Uterus (tissue), 4 donors: ENCODE data around the gene GDPD3. TPM values are rescaled to one million over a fixed set of nuclear protein-coding genes. Genes with fewer than 3 reads are reported as not detected.

Source experiments
- DNase-seq, 2 donors: peaks; one replicate each; pipeline ENCODE4 v3.0.0-alpha.2; 2019 to 2020
- H3K27ac ChIP-seq, 2 donors: fragments of 200-600 bp; sonication (generic); 1 replicate in 1 of 2; 2 replicates in 1 of 2; pipeline ENCODE4 v1.5.1; 2016 to 2018
- H3K27me3 ChIP-seq, 2 donors: fragments of 200-600 bp; sonication (generic); one replicate each; pipeline ENCODE4 v1.5.1; 2018 to 2019; ENCODE audit warnings: control low read depth in 1 of 2
- H3K36me3 ChIP-seq, 2 donors: fragments of 200-600 bp; sonication (generic); one replicate each; pipeline ENCODE4 v1.5.1; 2019; ENCODE audit warnings: control low read depth in 1 of 2
- H3K4me1 ChIP-seq, 2 donors: fragments of 200-600 bp; sonication (generic); one replicate each; pipeline ENCODE4 v1.5.1; 2018 to 2019; ENCODE audit warnings: control low read depth in 1 of 2
- H3K4me3 ChIP-seq, 2 donors: fragments of 200-600 bp; sonication (generic); 1 replicate in 1 of 2; 2 replicates in 1 of 2; pipeline ENCODE4 v1.5.1; 2018 to 2019; ENCODE audit warnings: mild to moderate bottlenecking in 1 of 2
- H3K9me3 ChIP-seq, 2 donors: fragments of 200-600 bp; sonication (generic); one replicate each; pipeline ENCODE4 v1.5.1; 2019; ENCODE audit warnings: control low read depth in 1 of 2
- POLR2A ChIP-seq, 2 donors: fragments of 450-650 bp; IDR thresholded peaks; one replicate each; pipeline ENCODE4 v1.6.1; 2016; ENCODE audit warnings: antibody characterized with exemption in 2 of 2, mild to moderate bottlenecking in 1 of 2, moderate library complexity in 1 of 2
- intact Hi-C: fragments of 100-400 bp; cut with DNase I; formaldehyde crosslinking; loops from one replicate; pipeline ENCODE4 v1.15.1; 2023; ENCODE audit warnings: low total_unique reads
- total RNA-seq, 4 donors: library from RNA; depleted of rRNA in 3 of 4; stranded (reverse); fragments of >200 nt in 3 of 4; gene quantifications; one replicate each; pipeline versions ENCODE4 v1.1.0 to v1.2.4, GENCODE V29; 2014 to 2023
- TF ChIP-seq, protein P1 (sequence below), 4 experiments: fragments of 200-600 bp in 2 of 4; fragments of 450-650 bp in 2 of 4; sonication (generic) in 2 of 4; IDR thresholded peaks; one replicate each; pipeline ENCODE4 v1.5.1; 2016 to 2019; ENCODE audit warnings: antibody characterized with exemption in 4 of 4, mild to moderate bottlenecking in 2 of 4, moderate library complexity in 1 of 4
- donor health status: DM: yes; HTN: yes; CAD: no.

GDPD3 gene
- total RNA-seq, 4 donors from 2014 or later = 1.4 to 16.7 (median 2.3) TPM; not detected in 1

DNA sequence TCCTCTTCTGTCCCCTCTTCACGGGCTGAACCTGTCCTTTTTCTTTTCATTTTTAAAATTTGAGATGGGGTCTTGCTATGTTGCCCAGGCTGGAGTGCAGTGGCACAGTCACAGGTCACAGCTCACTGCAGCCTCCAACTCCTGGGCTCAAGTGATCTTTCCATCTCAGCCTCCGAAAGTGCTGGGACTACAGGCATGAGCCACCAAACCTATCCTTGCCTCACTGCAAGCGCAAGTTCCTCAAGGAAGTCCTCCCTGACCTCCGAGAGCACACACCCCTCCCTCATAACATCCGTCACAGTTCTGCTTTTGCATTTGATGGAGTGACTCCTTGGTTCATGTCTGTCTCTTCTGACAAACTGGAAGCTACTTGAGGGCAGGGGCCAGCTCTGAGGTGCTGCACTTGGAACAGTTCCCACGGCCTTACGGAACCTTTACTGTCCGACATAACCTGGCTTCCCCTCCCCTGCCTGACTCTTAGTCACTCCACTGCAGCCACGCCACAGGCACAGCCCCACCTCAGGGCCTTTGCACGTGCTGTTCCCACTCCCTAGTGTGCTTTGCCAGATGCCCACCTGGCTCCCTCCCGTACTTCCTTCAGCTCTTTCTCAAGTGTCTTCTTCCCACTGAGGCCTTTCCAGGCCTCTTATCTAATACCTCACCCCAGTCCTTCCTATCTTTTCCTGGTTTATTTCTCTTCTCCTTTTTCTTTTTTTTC lies 26.0 kb downstream of the GDPD3 start:
- intact Hi-C loops = loop anchor here (5.0 kb wide), 1 partner anchor 50 kb away; no protein-coding TSS in a partner anchor
- DNase-seq = no peak

GRCh38 chr16:30086291-30087140 lies 26.8 kb downstream of the GDPD3 start:
- Histone ChIP-seq H3K27ac (no peak overlapping the region), H3K27me3 (no peaks in the 10 kb centered on the region), H3K4me1 (peaks cover 0 to 6% of the 10 kb centered on the region in 2 donors), H3K4me3 (no peak overlapping the region), H3K9me3 (no peaks in the 10 kb centered on the region), H3K36me3 (no peaks in the 10 kb centered on the region)
- intact Hi-C loops = loop anchor here (5.0 kb wide), 1 partner anchor 49 kb away; no protein-coding TSS in a partner anchor
- no peak for TF ChIP-seq POLR2A (IDR thresholded peaks at IDR 0.05)
- TF ChIP-seq, protein P1, sequence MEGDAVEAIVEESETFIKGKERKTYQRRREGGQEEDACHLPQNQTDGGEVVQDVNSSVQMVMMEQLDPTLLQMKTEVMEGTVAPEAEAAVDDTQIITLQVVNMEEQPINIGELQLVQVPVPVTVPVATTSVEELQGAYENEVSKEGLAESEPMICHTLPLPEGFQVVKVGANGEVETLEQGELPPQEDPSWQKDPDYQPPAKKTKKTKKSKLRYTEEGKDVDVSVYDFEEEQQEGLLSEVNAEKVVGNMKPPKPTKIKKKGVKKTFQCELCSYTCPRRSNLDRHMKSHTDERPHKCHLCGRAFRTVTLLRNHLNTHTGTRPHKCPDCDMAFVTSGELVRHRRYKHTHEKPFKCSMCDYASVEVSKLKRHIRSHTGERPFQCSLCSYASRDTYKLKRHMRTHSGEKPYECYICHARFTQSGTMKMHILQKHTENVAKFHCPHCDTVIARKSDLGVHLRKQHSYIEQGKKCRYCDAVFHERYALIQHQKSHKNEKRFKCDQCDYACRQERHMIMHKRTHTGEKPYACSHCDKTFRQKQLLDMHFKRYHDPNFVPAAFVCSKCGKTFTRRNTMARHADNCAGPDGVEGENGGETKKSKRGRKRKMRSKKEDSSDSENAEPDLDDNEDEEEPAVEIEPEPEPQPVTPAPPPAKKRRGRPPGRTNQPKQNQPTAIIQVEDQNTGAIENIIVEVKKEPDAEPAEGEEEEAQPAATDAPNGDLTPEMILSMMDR (IDR thresholded peaks at IDR 0.05) = no peak
- DNase-seq = no peak

More for the DNA sequence above, 26.0 kb downstream of the GDPD3 start:
- peaks cover 0 to 10% of the 10 kb centered on the region in 2 donors for H3K4me1 ChIP-seq
- no peak overlapping the region for H3K4me3 ChIP-seq
- TF ChIP-seq POLR2A (IDR thresholded peaks at IDR 0.05) = no peak
- TF ChIP-seq, protein P1 (IDR thresholded peaks at IDR 0.05) = no peak
- no peaks in the 10 kb centered on the region for H3K36me3 ChIP-seq
- no peak overlapping the region for H3K27ac ChIP-seq
- no peaks in the 10 kb centered on the region for H3K27me3 ChIP-seq
- no peaks in the 10 kb centered on the region for H3K9me3 ChIP-seq

DNA sequence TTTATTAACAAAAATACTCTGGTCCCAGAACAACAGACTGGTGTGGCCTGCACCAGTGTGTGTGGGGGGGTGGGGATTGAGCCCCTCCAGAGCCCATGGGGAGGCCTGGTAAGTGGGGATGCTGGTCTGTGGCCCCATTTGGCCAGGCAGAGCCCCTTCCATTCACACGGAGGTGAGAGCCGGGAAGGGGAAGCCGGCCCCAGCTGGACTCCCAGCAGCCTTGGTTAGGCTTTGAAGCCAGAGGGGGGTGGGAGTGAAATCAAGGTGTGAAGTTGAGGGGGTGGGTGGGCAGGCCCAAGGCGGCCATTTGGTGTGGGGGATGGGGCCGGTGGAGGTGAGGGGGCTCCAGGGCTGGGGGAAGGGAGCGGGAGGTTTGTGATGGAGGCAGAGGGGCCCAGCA lies 27.5 kb downstream of the GDPD3 start:
- no peaks in the 10 kb centered on the region for H3K4me1 ChIP-seq
- H3K9me3 ChIP-seq = no peaks in the 10 kb centered on the region
- no peak overlapping the region for H3K4me3 ChIP-seq
- TF ChIP-seq POLR2A (IDR thresholded peaks at IDR 0.05) = no peak
- TF ChIP-seq, protein P1 (IDR thresholded peaks at IDR 0.05) = no peak
- intact Hi-C loops = loop anchor here (5.0 kb wide), 1 partner anchor 49 kb away; no protein-coding TSS in a partner anchor
- no peaks in the 10 kb centered on the region for H3K27me3 ChIP-seq
- H3K36me3 ChIP-seq = no peaks in the 10 kb centered on the region
- H3K27ac ChIP-seq = peak overlapping the region; percentile 34 to 56
- no peak for DNase-seq

DNA sequence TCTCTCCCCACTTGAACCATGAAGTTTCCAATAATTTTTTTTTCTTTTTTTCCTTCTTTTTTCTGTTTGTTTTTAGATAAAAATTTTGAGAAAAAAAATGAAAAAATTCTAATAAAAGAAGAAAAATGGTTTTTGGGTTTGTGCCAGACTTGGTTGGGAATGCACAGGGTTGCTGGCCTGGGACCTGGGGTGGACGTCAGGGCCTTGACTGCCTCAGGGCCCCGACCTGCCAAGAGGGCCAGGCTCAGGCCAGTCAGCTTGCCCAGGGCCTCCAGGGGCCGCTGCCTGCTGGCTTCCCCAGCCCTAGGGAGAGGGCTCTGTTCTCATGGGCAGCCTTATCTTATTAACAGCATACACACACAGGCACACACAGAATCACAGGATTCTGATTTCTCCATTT lies 28.1 kb downstream of the GDPD3 start:
- TF ChIP-seq POLR2A (IDR thresholded peaks at IDR 0.05) = no peak
- TF ChIP-seq, protein P1 (IDR thresholded peaks at IDR 0.05) = no peak
- peak overlapping the region; percentile 34 to 56 for H3K27ac ChIP-seq
- H3K4me1 ChIP-seq = no peaks in the 10 kb centered on the region
- H3K9me3 ChIP-seq = no peaks in the 10 kb centered on the region
- H3K36me3 ChIP-seq = no peaks in the 10 kb centered on the region
- no peaks in the 10 kb centered on the region for H3K27me3 ChIP-seq
- intact Hi-C loops = loop anchor here (5.0 kb wide), 1 partner anchor 48 kb away; no protein-coding TSS in a partner anchor
- no peak for DNase-seq
- H3K4me3 ChIP-seq = no peak overlapping the region

DNA sequence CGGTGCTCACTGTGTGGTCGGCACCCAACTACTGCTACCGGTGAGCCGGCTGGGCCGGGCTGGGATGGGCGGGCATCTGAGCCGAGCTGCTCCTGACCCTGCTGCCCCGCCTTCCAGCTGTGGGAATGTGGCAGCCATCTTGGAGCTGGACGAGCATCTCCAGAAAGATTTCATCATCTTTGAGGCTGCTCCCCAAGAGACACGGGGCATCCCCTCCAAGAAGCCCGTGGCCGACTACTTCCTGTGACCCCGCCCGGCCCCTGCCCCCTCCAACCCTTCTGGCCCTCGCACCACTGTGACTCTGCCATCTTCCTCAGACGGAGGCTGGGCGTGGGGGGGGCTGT lies 28.5 kb downstream of the GDPD3 start:
- Histone ChIP-seq H3K4me1 (no peaks in the 10 kb centered on the region), H3K27me3 (no peaks in the 10 kb centered on the region), H3K9me3 (no peaks in the 10 kb centered on the region), H3K27ac (peak overlapping the region; percentile 34 to 56), H3K4me3 (no peak overlapping the region), H3K36me3 (no peaks in the 10 kb centered on the region)
- intact Hi-C loops = loop anchor here (5.0 kb wide), 1 partner anchor 47 kb away; no protein-coding TSS in a partner anchor
- DNase-seq = peak; percentile 55 to 59
- no peak for TF ChIP-seq POLR2A (IDR thresholded peaks at IDR 0.05)
- TF ChIP-seq, protein P1 (IDR thresholded peaks at IDR 0.05) = no peak
